ENCODE data around the gene TNIP1.

- TF ChIP-seq POLR2A (IDR thresholded peaks at IDR 0.05; ENCODE audit: low read depth) (no peak), CTCF (IDR thresholded peaks at IDR 0.05) (no peak), EP300 (IDR thresholded peaks at IDR 0.05) (no peak)
These were observed 38.3 kb downstream of the TNIP1 start for GRCh38 chr5:151042453-151043093.

Measured in esophagus muscularis mucosa (tissue), 4 donors.